Heart right ventricle (tissue), 16 donors: ENCODE measurements around the gene CDH23. TPM values are rescaled to one million over a fixed set of nuclear protein-coding genes. Genes with fewer than 3 reads are reported as not detected.

ENCODE experiments used
- ATAC-seq, 8 donors: fragments of 200-7000 bp; cut with Tn5 transposase; one replicate each; pipeline ENCODE4 v1.9.1; 2020; ENCODE audit warnings: mild to moderate bottlenecking in 8 of 8, moderate library complexity in 8 of 8, moderate number of reproducible peaks in 1 of 8
- DNase-seq, 2 donors: peaks; one replicate each; pipeline ENCODE4 v3.0.0-alpha.2; 2020
- H3K27ac ChIP-seq, 10 donors: fragments of 200-600 bp; sonication (generic) in 2 of 10; one replicate each; pipeline versions ENCODE4 v1.5.0 to v1.8.0; 2020 to 2022; ENCODE audit warnings: mild to moderate bottlenecking in 3 of 10
- H3K27me3 ChIP-seq, 7 donors: fragments of 200-600 bp; one replicate each; pipeline ENCODE4 v1.8.0; 2021 to 2022; ENCODE audit warnings: mild to moderate bottlenecking in 2 of 7
- H3K36me3 ChIP-seq, 9 donors: fragments of 200-600 bp; sonication (generic) in 1 of 9; one replicate each; pipeline versions ENCODE4 v1.5.0 to v1.8.0; 2020 to 2022; ENCODE audit warnings: mild to moderate bottlenecking in 2 of 9
- H3K4me1 ChIP-seq, 9 donors: fragments of 200-600 bp; sonication (generic) in 1 of 9; one replicate each; pipeline versions ENCODE4 v1.5.0 to v1.8.0; 2020 to 2022; ENCODE audit warnings: mild to moderate bottlenecking in 4 of 9
- H3K4me3 ChIP-seq, 10 donors: fragments of 200-600 bp; sonication (generic) in 2 of 10; one replicate each; pipeline versions ENCODE4 v1.5.0 to v1.8.0; 2020 to 2022; ENCODE audit warnings: mild to moderate bottlenecking in 7 of 10, moderate library complexity in 2 of 10
- H3K9me3 ChIP-seq, 11 donors: fragments of 200-600 bp in 10 of 11; sonication (generic) in 2 of 11; one replicate each; pipeline versions ENCODE4 v1.5.0 to v1.8.0; 2013 to 2022; ENCODE audit warnings: mild to moderate bottlenecking in 2 of 11, control low read depth in 1 of 11, moderate library complexity in 1 of 11
- WGBS, 2 donors: extraction: QIAGEN DNeasy Blood & Tissue Kit; methylation state at CpG; one replicate each; pipeline ENCODE4 v1.1.7; 2013; ENCODE audit warnings: inconsistent platforms in 1 of 2; 5-methylcytosine and 5-hydroxymethylcytosine counted together
- intact Hi-C, 10 donors: fragments of 100-400 bp; cut with DNase I; formaldehyde crosslinking; loops; one replicate each; pipeline versions ENCODE4 v1.11.1 to v1.14.2; 2022
- polyA plus RNA-seq, 2 donors: library from polyadenylated mRNA; stranded (reverse); fragments of 200-250 nt; gene quantifications; one replicate each; pipeline ENCODE4 v1.2.3, GENCODE V29; 2013
- total RNA-seq, 10 donors: library from RNA; stranded (reverse); fragmentation: NEBNext Ultra II Directional in 3 of 10; extraction: Animal tissue kit (Norgen Biotek cat#: 25700) in 3 of 10; gene quantifications; one replicate each; pipeline versions ENCODE4 v1.2.1 to v1.2.4, GENCODE V29; 2021 to 2023
- TF ChIP-seq, protein P1 (sequence below), 9 donors: fragments of 200-600 bp; sonication (generic) in 2 of 9; IDR thresholded peaks; one replicate each; pipeline versions ENCODE4 v1.5.0 to v1.8.0; 2021 to 2022; ENCODE audit warnings: antibody characterized with exemption in 9 of 9, mild to moderate bottlenecking in 5 of 9, moderate library complexity in 1 of 9
- donor health status: Arrhythmogenic right ventricular cardiomyopathy.
- donor health status: ischemic (EF 13 %, LVEDD 7.1; RV severe dilation, severe dysfunction).
- donor health status: healthy with polysubstance abuse.
- donor health status: DM: no; HTN: yes; CAD: no.
- donor health status: DM: no; HTN: no; CAD: no.
- donor health status: ischemic (EF 25% LVEDD 6.9; RV normal size, moderate dysfunction).
- donor health status: ischemic (EF 25% LVEDD 5.7; RV mildly dilated, moderate dysfunction).
- donor health status: healthy.
- donor health status: DM: yes; HTN: yes; CAD: no.
- donor health status: Ischemic cardiomyopathy.
- donor health status: ischemic (EF 35%, LVEDD 5.7; RV mildly dilated, moderate dysfunction).
- donor health status: nonischemic (EF 11% LVEDD 7.7; RV severe dilation, severe dysfunction).
- donor health status: DM: yes; HTN: yes; CAD: no.
- donor health status: PGD.
- donor health status: ischemic (EF 29% LVEDD 5.4; RV normal size, mild dysfunction).
- donor health status: nonischemic (EF 23%, LVEDD 6.1; RV moderate dilation, normal function).

CDH23 gene
- total and polyA plus RNA-seq, 12 donors: 1.1 to 7.7 (median 4.6) TPM

DNA sequence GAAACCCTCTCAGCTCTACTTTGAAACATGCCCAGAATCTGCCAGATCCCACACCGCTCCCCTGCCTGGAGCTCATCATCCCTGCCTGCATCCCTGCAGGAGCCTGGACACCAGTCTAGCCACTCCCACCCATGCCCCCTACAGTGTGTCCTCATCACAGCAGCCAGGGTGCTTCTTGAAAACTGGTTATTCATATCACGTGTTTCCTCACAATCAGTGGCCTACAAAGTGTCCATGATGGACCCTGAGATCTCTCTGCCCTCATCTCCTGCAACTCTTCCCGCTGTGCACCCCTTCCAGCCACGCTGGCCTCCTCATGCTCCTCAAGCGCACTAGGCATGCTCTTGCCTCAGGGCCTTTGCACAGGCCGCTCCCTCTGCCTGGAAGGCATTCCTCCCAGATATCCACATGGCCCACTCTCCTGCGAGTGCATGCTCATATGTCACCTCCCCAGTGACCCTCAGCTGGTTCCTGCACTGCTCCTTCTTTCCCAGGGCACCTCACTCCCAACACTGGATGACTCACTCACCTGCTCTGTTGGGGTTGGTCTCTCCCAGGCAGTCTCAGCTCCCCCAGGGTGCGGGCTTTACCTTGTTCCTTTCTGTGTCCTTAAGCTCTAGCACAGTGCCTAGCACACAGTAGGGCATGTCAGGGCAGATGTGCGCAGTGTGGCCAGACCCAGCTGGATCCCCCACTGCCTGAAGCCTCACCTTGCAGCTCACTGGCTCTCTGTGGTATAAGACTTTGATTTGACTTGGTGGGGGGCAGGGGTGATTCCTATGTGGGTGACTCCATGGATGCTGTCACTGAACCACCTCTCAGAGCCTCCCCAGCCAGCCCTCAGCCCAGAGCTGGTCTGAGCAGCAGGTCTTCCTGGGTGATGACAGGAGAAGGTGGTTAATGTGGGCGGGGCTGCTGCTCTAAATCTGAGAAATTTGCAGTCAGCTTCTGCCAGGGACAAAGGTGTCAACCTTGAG is 37.3 kb downstream of the CDH23 start:
- WGBS, 2 donors: 90 to 94% methylated on average over 10 of the region's 10 CpGs
- TF ChIP-seq, protein P1, sequence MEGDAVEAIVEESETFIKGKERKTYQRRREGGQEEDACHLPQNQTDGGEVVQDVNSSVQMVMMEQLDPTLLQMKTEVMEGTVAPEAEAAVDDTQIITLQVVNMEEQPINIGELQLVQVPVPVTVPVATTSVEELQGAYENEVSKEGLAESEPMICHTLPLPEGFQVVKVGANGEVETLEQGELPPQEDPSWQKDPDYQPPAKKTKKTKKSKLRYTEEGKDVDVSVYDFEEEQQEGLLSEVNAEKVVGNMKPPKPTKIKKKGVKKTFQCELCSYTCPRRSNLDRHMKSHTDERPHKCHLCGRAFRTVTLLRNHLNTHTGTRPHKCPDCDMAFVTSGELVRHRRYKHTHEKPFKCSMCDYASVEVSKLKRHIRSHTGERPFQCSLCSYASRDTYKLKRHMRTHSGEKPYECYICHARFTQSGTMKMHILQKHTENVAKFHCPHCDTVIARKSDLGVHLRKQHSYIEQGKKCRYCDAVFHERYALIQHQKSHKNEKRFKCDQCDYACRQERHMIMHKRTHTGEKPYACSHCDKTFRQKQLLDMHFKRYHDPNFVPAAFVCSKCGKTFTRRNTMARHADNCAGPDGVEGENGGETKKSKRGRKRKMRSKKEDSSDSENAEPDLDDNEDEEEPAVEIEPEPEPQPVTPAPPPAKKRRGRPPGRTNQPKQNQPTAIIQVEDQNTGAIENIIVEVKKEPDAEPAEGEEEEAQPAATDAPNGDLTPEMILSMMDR (IDR thresholded peaks at IDR 0.05): no peak
- intact Hi-C loops: no loop called here
- Histone ChIP-seq H3K36me3 (no peaks in the 10 kb centered on the region), H3K27ac (peak overlapping the region in 1 of 10 donors; percentile 68), H3K4me1 (peaks cover 0 to 57% (median 25%) of the 10 kb centered on the region in 9 donors), H3K4me3 (no peak overlapping the region), H3K27me3 (no peaks in the 10 kb centered on the region), H3K9me3 (no peaks in the 10 kb centered on the region)
- ATAC-seq: no peak
- DNase-seq: no peak

DNA sequence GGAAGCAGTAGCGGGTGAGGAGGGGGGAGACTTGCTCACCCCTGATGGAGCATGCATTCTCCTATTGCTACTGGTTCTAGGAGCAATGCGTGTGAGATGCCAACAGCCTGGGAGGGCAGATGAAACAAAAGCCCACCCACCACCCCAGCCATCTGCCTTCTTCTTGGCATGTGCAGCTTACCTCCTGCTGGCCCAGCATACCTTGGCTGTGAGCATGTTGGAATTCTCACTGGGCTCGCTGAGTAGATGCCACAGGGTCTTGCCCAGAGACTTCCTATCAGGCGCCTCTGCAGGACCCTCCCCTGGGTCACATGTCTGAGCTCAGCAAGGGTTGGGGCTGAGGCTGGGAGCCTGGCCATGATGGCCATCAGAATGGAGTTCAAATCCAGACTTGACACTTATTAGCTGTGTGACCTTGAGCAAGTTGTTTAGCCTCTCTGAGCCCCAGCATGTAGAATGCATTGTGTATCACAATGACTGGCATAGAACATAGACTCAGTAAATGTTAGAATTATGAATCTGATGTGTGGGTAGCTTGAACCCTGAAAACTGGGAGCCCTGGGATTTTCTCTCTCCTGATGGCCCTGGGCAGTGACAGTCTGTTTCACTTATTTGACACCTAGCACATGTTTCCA is 38.2 kb downstream of the CDH23 start:
- peak overlapping the region in 8 of 10 donors; percentile 32 to 83 (median 64) for H3K27ac ChIP-seq
- intact Hi-C loops: loop anchor here in 1 of 10 donors (5.0 kb wide), 1 partner anchor 42 kb away; no protein-coding TSS in a partner anchor

DNA sequence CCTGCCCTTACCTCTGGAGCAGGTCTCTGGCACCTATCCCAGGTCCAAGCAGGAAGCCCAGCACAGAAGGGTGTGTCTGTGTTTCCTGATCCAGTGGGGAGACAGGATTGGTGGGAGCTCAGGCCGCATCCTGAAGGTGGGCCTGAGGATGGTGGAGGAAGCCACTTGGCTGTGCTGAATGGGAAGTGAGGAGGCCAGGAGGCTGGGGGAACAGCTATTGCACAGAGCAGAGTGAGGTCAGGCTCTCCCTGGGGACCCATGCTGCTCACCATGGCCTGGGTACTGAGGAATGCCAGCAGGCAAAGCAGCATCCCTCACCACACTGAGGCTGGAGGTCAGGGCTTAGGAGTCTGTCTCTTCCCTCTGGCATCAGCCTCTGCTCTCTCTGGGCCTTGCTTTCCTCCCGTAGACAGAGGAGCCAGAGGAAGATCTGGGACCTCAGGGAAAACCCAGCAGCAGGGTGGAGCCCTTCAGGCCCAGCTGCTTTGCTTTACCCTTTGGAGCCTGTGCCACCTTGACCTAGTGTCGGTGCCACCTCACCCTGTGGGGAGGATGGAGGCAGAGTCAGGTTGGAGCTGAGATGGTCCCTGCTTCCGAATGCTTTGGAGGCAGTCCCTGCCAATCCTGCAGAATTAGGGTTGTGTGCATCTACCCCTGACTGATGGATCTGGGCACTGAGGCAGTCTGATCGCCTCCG is 39.0 kb downstream of the CDH23 start:
- peaks cover 0 to 71% (median 25%) of the 10 kb centered on the region in 9 donors for H3K4me1 ChIP-seq
- H3K4me3 ChIP-seq: no peak overlapping the region
- no peaks in the 10 kb centered on the region for H3K27me3 ChIP-seq
- WGBS, 2 donors: 64 to 73% methylated on average over 6 of the region's 6 CpGs
- peak; percentile 61 to 88 (median 80) for ATAC-seq
- TF ChIP-seq, protein P1 (IDR thresholded peaks at IDR 0.05): no peak
- peak; percentile 29 to 41 for DNase-seq
- H3K9me3 ChIP-seq: no peaks in the 10 kb centered on the region
- H3K36me3 ChIP-seq: no peaks in the 10 kb centered on the region
- peak overlapping the region in 9 of 10 donors; percentile 35 to 83 (median 68) for H3K27ac ChIP-seq
- intact Hi-C loops: loop anchor here in 1 of 10 donors (5.0 kb wide), 1 partner anchor 42 kb away; no protein-coding TSS in a partner anchor

More for the DNA sequence above, 38.2 kb downstream of the CDH23 start:
- no peak for DNase-seq
- TF ChIP-seq, protein P1 (IDR thresholded peaks at IDR 0.05): no peak
- no peak overlapping the region for H3K4me3 ChIP-seq
- 81 to 85% methylated on average over 4 of the region's 4 CpGs for WGBS, 2 donors
- no peak for ATAC-seq
- no peaks in the 10 kb centered on the region for H3K36me3 ChIP-seq
- peaks cover 0 to 62% (median 25%) of the 10 kb centered on the region in 9 donors for H3K4me1 ChIP-seq
- H3K9me3 ChIP-seq: no peaks in the 10 kb centered on the region
- no peaks in the 10 kb centered on the region for H3K27me3 ChIP-seq
